TTC549 (cell line): ENCODE measurements around the gene OR5AR1.
"Not testable (repeated sequence)": the region's sequence is repeated elsewhere in the genome, so short reads cannot be mapped to it uniquely, and the experiment has no call there.

ENCODE experiments used
- FAIRE-seq: peaks from 2 replicates; lab custom pipeline; 2012; peaks lifted over from hg19 to GRCh38; lab: Jason Lieb, UNC

The OR5AR1 gene

GRCh38 chr11:56663386-56663785 is at the start of gene OR5AR1:
OR5AR1 (plus strand) TSS chr11:56663686; CDS start chr11:56663686, 0 bp downstream.
- no peak for FAIRE-seq

GRCh38 chr11:56624661-56625110 is 38.8 kb upstream of the OR5AR1 start:
- no peak for FAIRE-seq

GRCh38 chr11:56625946-56626345 is 37.5 kb upstream of the OR5AR1 start:
- no peak for FAIRE-seq

DNA sequence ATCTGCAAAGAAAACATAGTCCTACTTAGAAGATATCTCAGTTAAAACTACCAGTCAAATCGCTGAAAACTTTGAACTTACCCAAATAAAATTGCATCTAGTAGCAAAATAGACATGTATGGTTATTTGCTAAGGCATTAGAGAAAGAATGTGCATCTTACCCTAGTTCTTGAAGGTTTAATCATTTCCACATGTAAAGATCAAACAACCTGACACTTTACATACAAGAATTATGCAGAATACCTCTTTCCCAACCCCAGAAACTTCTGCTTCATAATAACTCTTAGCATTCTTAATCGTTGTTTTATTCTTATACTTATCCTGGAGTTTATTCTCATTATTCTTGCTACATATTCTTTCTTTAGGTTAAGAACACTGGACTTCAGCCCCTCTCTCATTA is 31.2 kb upstream of the OR5AR1 start:
- FAIRE-seq: no peak

DNA sequence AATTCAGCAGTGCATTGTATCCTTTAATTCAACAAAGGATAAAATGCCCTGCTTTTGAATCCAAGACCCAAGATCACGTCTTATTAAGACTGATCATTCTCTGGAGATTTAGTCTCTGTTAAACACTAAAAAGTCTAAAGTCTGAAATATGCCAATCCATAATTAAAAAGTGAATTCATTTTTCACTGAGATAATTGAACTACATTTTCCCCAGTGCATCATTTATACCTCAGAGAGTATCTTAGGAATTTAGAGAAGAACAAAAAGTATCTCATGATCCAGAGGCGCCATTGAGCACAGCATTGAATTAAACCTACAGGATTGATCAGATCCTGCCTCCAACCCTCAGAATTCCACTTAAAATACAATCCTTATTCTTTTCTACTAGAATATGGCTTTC is 26.6 kb upstream of the OR5AR1 start:
- no peak for FAIRE-seq

DNA sequence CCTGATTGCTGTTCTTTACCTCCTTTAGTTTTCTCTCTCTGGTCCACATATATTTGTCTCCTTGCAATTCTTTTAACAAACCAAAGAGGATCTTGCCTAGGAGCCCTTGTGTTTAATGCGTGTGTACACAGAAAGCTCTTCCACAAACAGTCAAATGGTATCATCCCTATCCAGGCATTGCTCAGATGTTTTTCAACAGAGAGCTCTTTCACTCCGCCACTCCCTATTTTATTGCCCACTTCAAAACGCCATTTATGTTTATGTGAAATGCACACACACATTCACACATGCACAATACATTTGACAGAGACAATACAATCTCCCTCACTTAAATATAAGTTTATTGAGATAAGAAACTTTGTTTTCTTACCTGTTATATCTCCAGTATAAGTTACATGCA is 26.0 kb upstream of the OR5AR1 start:
- no peak for FAIRE-seq

- FAIRE-seq: no peak
Observed at GRCh38 chr11:56642339-56642738, 21.1 kb upstream of the OR5AR1 start, which contains the start of gene OR5AP2. OR5AP2 (minus strand) TSS chr11:56642439; CDS start chr11:56642439, 0 bp downstream.

DNA sequence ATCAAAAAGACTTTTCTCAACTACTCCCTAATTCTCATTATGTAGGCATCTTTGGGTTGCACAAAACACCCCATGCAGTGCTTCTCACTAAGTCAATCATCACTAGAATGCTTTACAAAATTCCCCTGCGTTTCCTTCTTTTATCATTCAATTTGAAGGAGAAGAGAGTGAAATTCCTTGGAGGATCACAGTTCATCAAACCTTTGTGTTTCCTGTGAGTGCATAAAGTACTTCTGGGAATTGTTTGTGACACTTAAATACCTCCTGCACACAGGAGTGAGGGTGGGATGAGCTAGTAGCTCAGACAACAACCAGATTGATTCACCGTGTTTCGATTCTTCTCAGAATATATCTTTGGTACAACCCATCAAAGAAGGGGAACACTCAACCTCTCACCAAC is 3.7 kb upstream of the OR5AR1 start:
- no peak for FAIRE-seq

DNA sequence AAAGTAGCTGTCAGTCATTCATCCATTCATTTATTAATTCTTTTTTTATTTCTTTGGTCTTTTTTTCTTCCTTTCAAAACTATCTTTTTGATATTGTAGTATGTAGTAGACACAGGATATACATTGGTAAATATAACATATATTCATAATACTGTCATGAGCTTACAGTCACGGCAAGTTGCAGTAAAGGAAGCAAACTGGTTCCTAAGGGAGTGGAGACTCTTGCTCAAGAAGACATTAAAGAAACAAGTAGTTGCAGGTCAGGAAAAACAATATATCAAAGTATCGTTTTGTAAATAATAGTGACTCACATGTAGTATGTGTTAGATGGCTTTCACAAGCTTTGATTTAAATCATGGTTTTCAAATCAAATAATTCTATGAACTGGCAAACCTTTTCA is 7.5 kb downstream of the OR5AR1 start:
- no peak for FAIRE-seq

- FAIRE-seq: no peak
Observed at GRCh38 chr11:56688554-56689100, 25.1 kb downstream of the OR5AR1 start.

GRCh38 chr11:56691179-56691578 is 27.7 kb downstream of the OR5AR1 start:
- not testable (repeated sequence) for FAIRE-seq

GRCh38 chr11:56693428-56693827 is 29.9 kb downstream of the OR5AR1 start:
- no peak for FAIRE-seq

- no peak for FAIRE-seq
Observed at GRCh38 chr11:56698795-56699194, 35.3 kb downstream of the OR5AR1 start, which contains the start of gene OR9G1. OR9G1 (plus strand) TSS chr11:56699095; CDS start chr11:56700388, 1,293 bp downstream.

- FAIRE-seq: no peak
Observed at GRCh38 chr11:56700242-56700913, 36.9 kb downstream of the OR5AR1 start.

DNA sequence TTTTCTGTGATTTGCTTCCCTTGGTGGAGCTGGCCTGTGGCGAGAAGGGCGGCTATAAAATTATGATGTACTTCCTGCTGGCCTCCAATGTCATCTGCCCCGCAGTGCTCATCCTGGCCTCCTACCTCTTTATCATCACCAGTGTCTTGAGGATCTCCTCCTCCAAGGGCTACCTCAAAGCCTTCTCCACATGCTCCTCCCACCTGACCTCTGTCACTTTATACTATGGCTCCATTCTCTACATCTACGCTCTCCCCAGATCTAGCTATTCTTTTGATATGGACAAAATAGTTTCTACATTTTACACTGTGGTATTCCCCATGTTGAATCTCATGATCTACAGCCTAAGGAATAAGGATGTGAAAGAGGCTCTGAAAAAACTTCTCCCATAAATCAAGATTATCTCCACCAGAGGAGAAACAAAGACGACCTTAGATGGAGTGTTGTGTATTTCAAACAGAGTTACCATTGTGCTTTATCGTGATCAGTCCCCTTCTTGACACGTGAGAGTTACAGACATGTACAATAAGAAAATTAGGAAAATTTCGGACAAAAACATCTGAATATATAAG is 37.5 kb downstream of the OR5AR1 start:
- FAIRE-seq: no peak

DNA sequence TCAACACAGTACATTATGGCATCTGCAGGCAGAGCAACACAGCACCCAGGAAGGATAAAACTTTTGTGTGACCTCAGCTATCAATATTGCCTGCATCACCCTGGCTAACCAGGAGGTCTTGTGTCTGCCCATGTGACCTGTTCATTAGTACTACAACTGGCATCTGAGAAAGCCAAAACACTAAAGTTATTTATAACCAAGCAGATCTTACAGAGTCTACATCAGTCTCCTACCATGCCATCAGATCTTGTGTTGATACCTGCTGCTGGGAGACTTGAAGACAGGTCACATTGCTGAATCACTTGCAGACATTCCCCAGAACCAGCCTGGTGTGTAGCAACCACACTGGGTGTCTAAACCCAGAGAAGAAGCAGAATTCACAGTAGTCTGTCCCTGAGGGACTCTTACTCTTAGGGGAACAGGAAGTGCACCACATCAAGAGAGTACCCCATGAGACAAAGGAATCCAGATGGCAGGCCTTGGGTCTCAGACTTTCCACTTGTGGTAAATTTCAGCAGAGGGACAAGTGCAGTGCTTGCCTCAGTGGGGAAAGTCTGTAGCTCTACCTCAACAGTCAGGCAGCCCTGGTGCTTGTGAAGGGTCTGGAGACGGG is 42.4 kb downstream of the OR5AR1 start:
- FAIRE-seq: no peak

- FAIRE-seq: no peak
Observed at GRCh38 chr11:56706486-56706885, 43.0 kb downstream of the OR5AR1 start.

DNA sequence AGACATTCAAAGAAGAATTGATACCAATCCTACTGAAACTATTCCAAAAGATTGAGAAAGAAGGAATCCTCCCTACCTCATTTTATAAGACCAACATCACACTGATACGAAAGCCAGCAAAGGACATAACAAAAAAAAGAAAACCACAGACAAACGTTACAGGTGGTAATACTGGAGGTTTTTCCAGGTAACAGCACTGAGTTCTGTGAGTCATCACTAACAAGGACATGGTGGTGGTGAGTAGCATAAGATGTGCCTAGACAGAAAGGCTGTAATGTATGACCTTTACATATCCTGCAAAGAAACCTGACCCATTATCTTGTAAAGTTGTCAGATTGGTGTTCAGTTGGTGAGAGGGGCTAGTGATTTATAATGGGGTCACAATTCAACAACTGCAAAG is 50.7 kb downstream of the OR5AR1 start:
- no peak for FAIRE-seq
